H9 (cell line): ENCODE data around the gene DARS1. TPM values are rescaled to one million over a fixed set of nuclear protein-coding genes. Genes with fewer than 3 reads are reported as not detected.
A peak's percentile ranks its signal among the peaks of the same experiment; 100 is the strongest.

Source experiments
- DNase-seq: peaks from one replicate; pipeline ENCODE4 v3.0.0-alpha.2; 2017
- H2AFZ ChIP-seq: one replicate; pipeline ENCODE4 v1.6.1; 2013; ENCODE audit warnings: mild to moderate bottlenecking, low read length, control low read depth, moderate library complexity
- H2AK5ac ChIP-seq: 2 replicates; pipeline ENCODE4 v1.6.1; 2013; ENCODE audit warnings: low read length, control low read depth, mixed read lengths; ENCODE audit not compliant: insufficient read length
- H2BK120ac ChIP-seq: one replicate; pipeline ENCODE4 v1.6.1; 2013; ENCODE audit warnings: low read depth, mild to moderate bottlenecking, low read length, control low read depth, inconsistent platforms; ENCODE audit not compliant: poor library complexity, severe bottlenecking
- H2BK12ac ChIP-seq: 2 replicates; pipeline ENCODE4 v1.6.1; 2013; ENCODE audit warnings: low read length, control low read depth, mixed read lengths, low read depth; ENCODE audit not compliant: insufficient read length
- H2BK15ac ChIP-seq: 2 replicates; pipeline ENCODE4 v1.6.1; 2013; ENCODE audit warnings: low read depth, low read length, control low read depth
- H2BK20ac ChIP-seq: one replicate; pipeline ENCODE4 v1.6.1; 2013; ENCODE audit warnings: low read depth, mild to moderate bottlenecking, low read length, control low read depth, inconsistent platforms; ENCODE audit not compliant: poor library complexity, severe bottlenecking
- H2BK5ac ChIP-seq: 2 replicates; pipeline ENCODE4 v1.6.1; 2013; ENCODE audit warnings: low read length, control low read depth, mixed read lengths; ENCODE audit not compliant: insufficient read length
- H3K14ac ChIP-seq: 2 replicates; pipeline ENCODE4 v1.6.1; 2013; ENCODE audit warnings: low read length, control low read depth; ENCODE audit not compliant: insufficient read depth
- H3K18ac ChIP-seq: 2 replicates; pipeline ENCODE4 v1.6.1; 2013; ENCODE audit warnings: low read depth, mild to moderate bottlenecking, mixed read lengths, low read length, control low read depth; ENCODE audit not compliant: insufficient read length
- H3K23ac ChIP-seq: 2 replicates; pipeline ENCODE4 v1.6.1; 2013; ENCODE audit warnings: low read length, control low read depth, mixed read lengths, low read depth; ENCODE audit not compliant: insufficient read length
- H3K23me2 ChIP-seq: 2 replicates; pipeline ENCODE4 v1.6.1; 2013; ENCODE audit warnings: low read depth, mild to moderate bottlenecking, mixed read lengths, low read length, control low read depth; ENCODE audit not compliant: insufficient read length, poor library complexity, severe bottlenecking
- H3K27ac ChIP-seq: 2 replicates; pipeline ENCODE4 v1.5.1; 2013; ENCODE audit warnings: low read length, control low read depth, mixed read lengths, low read depth; ENCODE audit not compliant: insufficient read length
- H3K27me3 ChIP-seq: 2 replicates; pipeline ENCODE4 v1.6.1; 2013; ENCODE audit warnings: low read length, control low read depth, inconsistent platforms; ENCODE audit not compliant: insufficient read depth
- H3K4ac ChIP-seq: 2 replicates; pipeline ENCODE4 v1.6.1; 2013; ENCODE audit warnings: low read depth, mild to moderate bottlenecking, control low read depth, inconsistent platforms, low read length, moderate library complexity
- H3K4me1 ChIP-seq: 2 replicates; pipeline ENCODE4 v1.6.1; 2013; ENCODE audit warnings: low read length, control low read depth, inconsistent platforms; ENCODE audit not compliant: insufficient read depth
- H3K4me2 ChIP-seq: 2 replicates; pipeline ENCODE4 v1.6.1; 2013; ENCODE audit warnings: low read length, control low read depth, mixed read lengths; ENCODE audit not compliant: insufficient read length, insufficient read depth
- H3K56ac ChIP-seq: 2 replicates; pipeline ENCODE4 v1.6.1; 2013; ENCODE audit warnings: low read depth, mild to moderate bottlenecking, mixed read lengths, low read length, control low read depth; ENCODE audit not compliant: insufficient read length
- H3K79me1 ChIP-seq: 2 replicates; pipeline ENCODE4 v1.6.1; 2013; ENCODE audit warnings: low read depth, mild to moderate bottlenecking, moderate library complexity, low read length, control low read depth, inconsistent platforms; ENCODE audit not compliant: insufficient read depth, poor library complexity, severe bottlenecking
- H3K79me2 ChIP-seq: 2 replicates; pipeline ENCODE4 v1.6.1; 2013; ENCODE audit warnings: low read length, control low read depth, inconsistent platforms; ENCODE audit not compliant: insufficient read depth
- H3K9ac ChIP-seq: 2 replicates; pipeline ENCODE4 v1.6.1; 2013; ENCODE audit warnings: low read length, control low read depth, mixed read lengths; ENCODE audit not compliant: insufficient read length; ENCODE audit errors: extremely low read depth
- H3K9me3 ChIP-seq: one replicate; pipeline ENCODE4 v1.6.1; 2013; ENCODE audit warnings: low read depth, low read length, inconsistent platforms; ENCODE audit not compliant: control insufficient read depth
- H3T11ph ChIP-seq: one replicate; pipeline ENCODE4 v1.6.1; 2013; ENCODE audit warnings: mild to moderate bottlenecking, low read length, control low read depth, inconsistent platforms
- H4K20me1 ChIP-seq: one replicate; pipeline ENCODE4 v1.6.1; 2013; ENCODE audit not compliant: control insufficient read depth, insufficient read length, insufficient read depth
- H4K5ac ChIP-seq: 2 replicates; pipeline ENCODE4 v1.6.1; 2013; ENCODE audit warnings: low read depth, mild to moderate bottlenecking, mixed read lengths, low read length, control low read depth; ENCODE audit not compliant: insufficient read length
- H4K8ac ChIP-seq: replicated peaks from 2 replicates; pipeline ENCODE4 v1.6.1; 2013; ENCODE audit warnings: low read length, control low read depth, mixed read lengths, low read depth; ENCODE audit not compliant: insufficient read length
- H4K91ac ChIP-seq: 2 replicates; pipeline ENCODE4 v1.6.1; 2013; ENCODE audit warnings: low read depth, mild to moderate bottlenecking, moderate library complexity, mixed read lengths, low read length, control low read depth; ENCODE audit not compliant: insufficient read length
- H3K27ac Mint-ChIP-seq, 3 experiments: 2 replicates in 2 of 3; 3 replicates in 1 of 3; pipeline ENCODE4 v1.8.0; 2020 to 2021; ENCODE audit warnings: mixed read lengths in 3 of 3, mild to moderate bottlenecking in 1 of 3, moderate library complexity in 1 of 3
- H3K27me3 Mint-ChIP-seq: 2 replicates; pipeline ENCODE4 v1.8.0; 2021; ENCODE audit warnings: low read depth, mild to moderate bottlenecking, moderate library complexity, mixed read lengths
- H3K36me3 Mint-ChIP-seq, 3 experiments: 2 replicates in 2 of 3; 3 replicates in 1 of 3; pipeline ENCODE4 v1.8.0; 2020 to 2021; ENCODE audit warnings: low read depth in 3 of 3, mixed read lengths in 3 of 3; ENCODE audit not compliant: insufficient read depth in 1 of 3
- H3K4me1 Mint-ChIP-seq, 2 experiments: 2 replicates each; pipeline ENCODE4 v1.8.0; 2020; ENCODE audit warnings: mixed read lengths in 2 of 2
- H3K4me3 Mint-ChIP-seq, 2 experiments: 2 replicates in 1 of 2; 3 replicates in 1 of 2; pipeline ENCODE4 v1.8.0; 2020 to 2021; ENCODE audit warnings: mild to moderate bottlenecking in 2 of 2, mixed read lengths in 2 of 2, moderate library complexity in 1 of 2
- H3K9me3 Mint-ChIP-seq, 2 experiments: 2 replicates in 1 of 2; 3 replicates in 1 of 2; pipeline ENCODE4 v1.8.0; 2020; ENCODE audit warnings: mild to moderate bottlenecking in 2 of 2, mixed read lengths in 2 of 2, moderate library complexity in 1 of 2
- WGBS: extraction: QIAGEN DNeasy Blood & Tissue Kit; methylation state at CpG from one replicate; pipeline ENCODE4 v1.1.7; 2013; ENCODE audit warnings: missing lambda C conversion rate, low lambda C conversion rate, mixed read lengths; ENCODE audit not compliant: insufficient read length; ENCODE audit errors: extremely low coverage; 5-methylcytosine and 5-hydroxymethylcytosine counted together
- total RNA-seq: library from RNA; stranded (reverse); gene quantifications from 2 replicates; pipeline ENCODE4 v1.2.1, GENCODE V29; 2021
- TF ChIP-seq, protein P1 (sequence below): fragments of 200-600 bp; sonication (generic); conservative IDR thresholded peaks from 3 replicates; pipeline ENCODE4 v1.8.0; 2021; ENCODE audit warnings: antibody characterized with exemption, mild to moderate bottlenecking

The DARS1 gene
- total RNA-seq, 1 experiment from 2014 or later = 117 TPM

DNA sequence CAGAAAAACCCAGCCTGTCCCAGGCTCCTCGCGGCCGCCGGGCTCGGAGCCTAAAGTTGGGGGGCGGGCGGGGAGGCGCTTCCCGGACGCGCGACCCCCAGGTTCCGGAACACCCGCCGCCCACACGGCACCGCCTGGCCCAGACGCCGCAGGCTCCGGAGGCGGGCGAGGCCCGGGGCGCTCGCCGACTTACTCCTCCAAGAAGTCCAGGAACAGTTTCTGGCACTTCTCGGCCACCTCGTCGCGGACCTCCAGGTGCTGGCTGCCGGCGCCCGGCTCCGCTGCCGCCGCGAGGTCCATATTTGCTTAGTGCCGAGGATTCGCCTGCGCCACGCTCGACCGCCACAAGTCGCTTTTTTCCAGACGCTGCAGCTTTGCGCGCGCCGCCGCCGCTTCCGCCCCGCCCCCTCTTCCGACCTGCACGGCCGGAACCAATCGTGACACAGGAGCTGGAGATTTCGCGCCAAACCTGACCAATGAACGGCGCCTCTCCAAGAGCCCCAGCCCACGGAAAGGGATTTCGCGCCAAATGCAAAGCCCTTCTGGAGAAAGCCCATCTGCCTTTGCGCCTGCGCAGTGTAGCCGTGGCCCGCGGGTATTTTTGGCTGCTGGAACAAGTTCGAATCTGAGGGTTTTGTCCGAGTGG, 109.2 kb downstream of the DARS1 start, which contains the start of gene MCM6:
Gene MCM6 (minus strand): TSS at position 378 of the 646 bp plus-strand sequence. CDS start 78 bp downstream, at position 300.
- Histone ChIP-seq H3K18ac (peak within 1 kb of the TSS; percentile 73), H2AFZ (no peak within 1 kb of the TSS), H3K23me2 (peaks cover 10% of the 10 kb centered on the region), H4K5ac (no peak within 1 kb of the TSS), H2BK5ac (no peak within 1 kb of the TSS), H2BK120ac (peak within 1 kb of the TSS; percentile 88), H3K27me3 (no peaks in the 10 kb centered on the region), H3T11ph (no peak within 1 kb of the TSS), H3K4me1 (no peaks in the 10 kb centered on the region), H3K27ac (no peak within 1 kb of the TSS), H3K79me2 (peaks cover 16% of the 10 kb centered on the region; the same call in 1 of the 2 replicates), H3K23ac (no peak within 1 kb of the TSS), H2AK5ac (no peak within 1 kb of the TSS), H2BK15ac (no peak within 1 kb of the TSS), H3K9ac (peak within 1 kb of the TSS; percentile 92), H4K91ac (no peak within 1 kb of the TSS), H2BK20ac (no peak within 1 kb of the TSS), H3K4ac (peak within 1 kb of the TSS; percentile 2), H3K14ac (peak within 1 kb of the TSS; percentile 94), H3K79me1 (peaks cover 7% of the 10 kb centered on the region), H4K20me1 (no peaks in the 10 kb centered on the region), H4K8ac (no peak within 1 kb of the TSS), H3K9me3 (no peaks in the 10 kb centered on the region), H2BK12ac (no peak within 1 kb of the TSS), H3K4me2 (peak within 1 kb of the TSS; percentile 55), H3K56ac (no peak within 1 kb of the TSS)
- Mint-ChIP-seq H3K4me1 (peaks cover 23 to 30% of the 10 kb centered on the region in 2 experiments), H3K9me3 (no peaks in the 10 kb centered on the region), H3K27me3 (no peaks in the 10 kb centered on the region), H3K27ac (peak within 1 kb of the TSS; percentile 79 to 96 (median 92)), H3K4me3 (peak within 1 kb of the TSS; percentile 85 to 90), H3K36me3 (peaks cover 18 to 34% (median 33%) of the 10 kb centered on the region in 3 experiments)
- WGBS = no CpG with 5 or more reads among the region's 71 CpGs
- DNase-seq = peak; percentile 99
- TF ChIP-seq, protein P1, sequence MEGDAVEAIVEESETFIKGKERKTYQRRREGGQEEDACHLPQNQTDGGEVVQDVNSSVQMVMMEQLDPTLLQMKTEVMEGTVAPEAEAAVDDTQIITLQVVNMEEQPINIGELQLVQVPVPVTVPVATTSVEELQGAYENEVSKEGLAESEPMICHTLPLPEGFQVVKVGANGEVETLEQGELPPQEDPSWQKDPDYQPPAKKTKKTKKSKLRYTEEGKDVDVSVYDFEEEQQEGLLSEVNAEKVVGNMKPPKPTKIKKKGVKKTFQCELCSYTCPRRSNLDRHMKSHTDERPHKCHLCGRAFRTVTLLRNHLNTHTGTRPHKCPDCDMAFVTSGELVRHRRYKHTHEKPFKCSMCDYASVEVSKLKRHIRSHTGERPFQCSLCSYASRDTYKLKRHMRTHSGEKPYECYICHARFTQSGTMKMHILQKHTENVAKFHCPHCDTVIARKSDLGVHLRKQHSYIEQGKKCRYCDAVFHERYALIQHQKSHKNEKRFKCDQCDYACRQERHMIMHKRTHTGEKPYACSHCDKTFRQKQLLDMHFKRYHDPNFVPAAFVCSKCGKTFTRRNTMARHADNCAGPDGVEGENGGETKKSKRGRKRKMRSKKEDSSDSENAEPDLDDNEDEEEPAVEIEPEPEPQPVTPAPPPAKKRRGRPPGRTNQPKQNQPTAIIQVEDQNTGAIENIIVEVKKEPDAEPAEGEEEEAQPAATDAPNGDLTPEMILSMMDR = no peak; the same call in 2 of the 3 replicates
